ENCODE data around the gene MRTFA.
"Not testable (repeated sequence)": the region's sequence is repeated elsewhere in the genome, so short reads cannot be mapped to it uniquely, and the experiment has no call there.

Gene MRTFA

GRCh38 chr22:40542821-40543540 is 93.5 kb downstream of the MRTFA start:
- DNase-seq = no peak

GRCh38 chr22:40541300-40541699 is 95.2 kb downstream of the MRTFA start:
- no peak for DNase-seq

GRCh38 chr22:40540265-40540664 is 96.3 kb downstream of the MRTFA start:
- no peak for DNase-seq

- DNase-seq = not testable (repeated sequence)
These were observed 100.4 kb downstream of the MRTFA start for GRCh38 chr22:40536149-40536548.

- DNase-seq = no peak
These were observed 100.9 kb downstream of the MRTFA start for GRCh38 chr22:40535642-40536041.

GRCh38 chr22:40535189-40535512 is 101.4 kb downstream of the MRTFA start:
- no peak for DNase-seq

- no peak for DNase-seq
These were observed 101.9 kb downstream of the MRTFA start for GRCh38 chr22:40534379-40535188.

GRCh38 chr22:40533712-40534378 is 102.7 kb downstream of the MRTFA start:
- no peak for DNase-seq

- DNase-seq = no peak
These were observed 104.3 kb downstream of the MRTFA start for GRCh38 chr22:40531951-40532900.

- not testable (repeated sequence) for DNase-seq
These were observed 106.1 kb downstream of the MRTFA start for GRCh38 chr22:40530391-40530790.

GRCh38 chr22:40529821-40530220 is 106.7 kb downstream of the MRTFA start:
- DNase-seq = no peak

GRCh38 chr22:40526960-40527359 is 109.6 kb downstream of the MRTFA start:
- no peak for DNase-seq

- DNase-seq = no peak
These were observed 111.2 kb downstream of the MRTFA start for GRCh38 chr22:40525250-40525884.

- DNase-seq = no peak
These were observed 111.9 kb downstream of the MRTFA start for GRCh38 chr22:40524392-40525249.

- no peak for DNase-seq
These were observed 114.4 kb downstream of the MRTFA start for GRCh38 chr22:40522141-40522540.

GRCh38 chr22:40521046-40521445 is 115.5 kb downstream of the MRTFA start:
- no peak for DNase-seq

- DNase-seq = no peak
These were observed 116.0 kb downstream of the MRTFA start for GRCh38 chr22:40520562-40520961.

GRCh38 chr22:40519948-40520331 is 116.6 kb downstream of the MRTFA start:
- no peak for DNase-seq

GRCh38 chr22:40519284-40519947 is 117.1 kb downstream of the MRTFA start:
- DNase-seq = no peak

GRCh38 chr22:40518840-40519239 is 117.7 kb downstream of the MRTFA start:
- no peak for DNase-seq

- DNase-seq = no peak
These were observed 118.9 kb downstream of the MRTFA start for GRCh38 chr22:40517631-40518030.

Measured in NCI-H1436 (cell line).